Ramos (cell line): ENCODE results near the gene ARIH1.
"Not testable (repeated sequence)": the region's sequence is repeated elsewhere in the genome, so short reads cannot be mapped to it uniquely, and the experiment has no call there.

Experiments
- in situ Hi-C: fragments of 300-500 bp; cut with MboI; formaldehyde crosslinking; loops from one replicate; pipeline ENCODE4 v1.14.3; 2022; ENCODE audit warnings: low sequenced_read_pairs; ENCODE audit not compliant: unreplicated experiment

ARIH1 gene

DNA sequence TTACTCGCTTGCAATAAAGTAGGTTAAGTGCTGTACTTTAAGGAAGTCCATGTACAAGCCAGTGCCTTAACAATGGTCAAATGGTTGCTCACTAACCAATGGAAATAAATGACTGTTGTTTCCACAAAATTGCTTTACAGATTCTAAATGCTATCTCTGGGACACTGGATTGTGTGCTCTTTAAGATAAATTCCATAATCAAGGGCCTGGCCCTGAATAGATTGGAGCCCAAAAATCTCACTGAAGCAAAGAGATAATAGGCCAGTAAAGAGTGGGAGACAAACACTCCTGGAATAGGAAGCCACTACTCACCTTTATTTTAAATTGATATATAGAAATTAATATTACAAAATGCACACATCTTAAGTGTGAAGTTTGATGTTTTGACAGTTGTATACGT is 118.0 kb downstream of the ARIH1 start:
- in situ Hi-C loops = no loop called here

DNA sequence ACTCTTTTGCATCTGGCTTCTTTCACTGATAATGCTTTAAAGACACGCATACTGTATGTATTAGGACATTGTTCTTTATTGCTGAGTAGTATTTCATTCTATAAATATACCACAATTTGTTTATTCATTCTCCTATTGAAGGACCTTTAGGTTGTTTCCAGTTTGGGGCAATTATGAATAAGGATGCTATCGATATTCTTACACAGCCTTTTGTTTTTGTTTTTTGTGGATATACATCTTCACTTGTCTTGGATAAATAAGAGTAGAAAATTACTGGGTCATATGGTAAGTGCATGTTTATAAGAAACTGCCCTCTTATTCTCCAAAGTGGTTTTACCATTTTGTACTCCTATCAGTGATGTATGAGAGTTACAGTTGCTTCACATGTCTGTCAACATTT is 118.5 kb downstream of the ARIH1 start:
- in situ Hi-C loops = no loop called here

DNA sequence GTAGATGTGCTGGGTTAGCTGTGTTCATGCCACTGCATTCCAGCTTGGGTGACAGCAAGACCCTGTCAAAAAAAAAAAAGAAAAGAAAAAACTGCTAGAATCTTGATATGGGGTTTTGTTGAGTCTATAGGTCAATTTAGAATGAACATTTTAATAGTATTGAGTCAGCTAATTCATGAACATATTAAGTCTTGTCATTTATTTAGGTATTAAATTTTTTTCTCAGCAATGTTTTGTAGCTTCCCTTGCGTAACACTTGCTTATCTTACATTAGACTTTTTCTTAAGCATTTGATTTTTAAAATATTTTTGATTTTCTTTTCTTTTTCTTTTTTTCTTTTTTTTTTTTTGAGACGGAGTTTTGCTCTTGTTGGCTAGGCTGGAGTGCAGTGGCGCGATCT is 119.7 kb downstream of the ARIH1 start:
- in situ Hi-C loops = no loop called here

DNA sequence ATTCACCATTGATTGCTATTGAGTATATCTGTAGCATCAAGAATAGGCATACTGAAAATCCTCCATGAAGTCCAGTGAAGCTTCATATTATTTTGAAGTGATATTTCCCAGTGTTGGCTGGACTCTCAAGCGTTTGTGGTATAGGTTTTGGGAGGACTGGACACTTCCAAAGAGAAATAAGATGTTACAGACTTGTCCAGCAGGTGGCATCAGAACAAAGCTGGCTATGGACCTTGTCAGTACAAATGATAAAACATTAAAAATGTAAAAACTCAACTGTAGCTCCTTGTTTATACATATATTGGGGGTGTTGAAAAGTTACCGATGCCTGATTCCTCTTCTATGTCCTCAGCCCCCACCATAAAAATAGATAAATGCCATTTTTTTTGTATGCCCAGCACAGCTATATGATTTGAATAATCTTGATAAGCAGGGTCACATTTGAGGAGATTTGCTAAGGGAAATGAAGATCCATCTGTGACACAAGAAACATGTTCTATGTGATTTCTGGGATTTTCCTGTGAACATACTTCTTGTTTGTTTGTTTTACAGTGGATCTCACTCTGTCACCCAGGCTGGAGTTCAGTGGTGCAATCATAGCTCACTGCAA is 125.8 kb downstream of the ARIH1 start:
- in situ Hi-C loops = no loop called here

DNA sequence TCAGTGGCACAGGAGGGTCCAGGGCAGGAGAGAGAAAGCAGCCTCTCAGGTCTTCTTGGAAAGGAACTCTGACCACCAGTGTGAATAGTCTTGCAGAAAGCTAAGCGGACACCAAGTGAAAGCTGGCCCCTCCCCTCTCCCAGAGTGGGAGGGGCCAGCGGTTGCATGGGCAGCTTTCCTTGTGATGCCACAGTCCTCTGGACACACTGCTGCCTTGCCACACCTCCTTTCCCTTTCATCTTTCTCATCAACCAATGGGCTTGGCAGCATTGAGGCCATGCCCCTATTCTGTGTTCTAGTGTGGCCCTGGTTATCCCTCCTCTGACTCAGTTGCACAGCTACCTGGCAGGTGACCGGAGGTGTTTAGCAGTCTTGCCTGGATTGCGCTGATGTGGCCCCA is 130.7 kb downstream of the ARIH1 start:
- in situ Hi-C loops = no loop called here

DNA sequence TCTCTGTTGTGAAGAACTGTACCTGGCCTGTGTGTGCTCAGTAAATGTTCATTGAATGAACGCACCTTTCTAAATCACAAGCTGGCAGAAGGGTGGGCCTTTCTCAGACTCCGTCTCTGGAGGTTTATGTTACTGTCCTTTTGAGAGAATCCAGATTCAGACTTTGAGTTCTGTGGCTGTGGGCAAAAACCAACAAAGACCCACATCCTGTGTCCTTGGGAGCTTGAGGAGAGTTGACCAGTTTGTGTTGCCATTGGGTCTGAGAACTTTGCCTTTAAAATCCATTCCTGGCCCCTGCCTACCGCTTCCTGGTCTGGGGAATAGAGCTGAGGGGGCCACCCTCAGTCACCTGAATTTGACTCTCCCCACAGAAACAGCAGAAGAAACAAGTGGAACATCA is 134.0 kb downstream of the ARIH1 start:
- in situ Hi-C loops = not testable (repeated sequence)

DNA sequence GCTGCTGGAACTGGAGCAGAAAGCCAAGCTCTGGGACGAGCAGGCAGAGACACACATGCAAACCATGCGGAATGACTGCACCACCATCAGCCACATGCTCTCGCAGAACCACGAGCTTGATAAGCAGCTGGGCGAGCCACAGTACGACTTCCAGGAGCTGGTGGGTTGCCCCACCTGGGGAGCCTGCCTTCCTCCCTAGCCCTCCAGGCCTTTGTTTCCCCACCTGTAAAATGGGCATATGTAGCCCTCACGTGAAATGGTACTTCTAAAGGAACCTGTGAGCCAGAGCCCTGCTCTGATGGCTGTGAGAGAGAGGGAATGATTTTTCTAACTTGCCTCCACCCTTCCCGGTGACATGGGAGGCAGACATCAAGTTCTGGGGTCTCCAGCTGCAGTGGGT is 135.7 kb downstream of the ARIH1 start:
- in situ Hi-C loops = no loop called here

DNA sequence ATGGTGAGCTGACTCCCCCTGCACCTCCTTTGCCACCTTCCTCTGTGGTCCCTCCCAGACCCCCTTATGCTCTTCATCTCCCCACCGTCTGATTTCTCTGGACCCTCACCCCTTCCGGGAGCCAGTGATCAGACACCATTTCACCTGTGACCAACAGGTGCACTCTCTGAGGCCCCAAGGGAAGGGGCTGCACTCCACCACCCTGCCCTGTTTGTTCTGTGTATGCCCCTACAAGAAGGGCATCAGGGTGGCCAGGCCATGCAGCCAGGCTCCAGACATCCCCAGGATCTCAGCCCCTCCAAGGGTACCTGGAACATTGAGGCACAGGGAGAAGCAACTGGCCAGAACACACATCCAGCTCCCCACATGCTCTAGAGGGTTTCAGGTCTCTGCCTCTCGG is 138.2 kb downstream of the ARIH1 start:
- in situ Hi-C loops = not testable (repeated sequence)

DNA sequence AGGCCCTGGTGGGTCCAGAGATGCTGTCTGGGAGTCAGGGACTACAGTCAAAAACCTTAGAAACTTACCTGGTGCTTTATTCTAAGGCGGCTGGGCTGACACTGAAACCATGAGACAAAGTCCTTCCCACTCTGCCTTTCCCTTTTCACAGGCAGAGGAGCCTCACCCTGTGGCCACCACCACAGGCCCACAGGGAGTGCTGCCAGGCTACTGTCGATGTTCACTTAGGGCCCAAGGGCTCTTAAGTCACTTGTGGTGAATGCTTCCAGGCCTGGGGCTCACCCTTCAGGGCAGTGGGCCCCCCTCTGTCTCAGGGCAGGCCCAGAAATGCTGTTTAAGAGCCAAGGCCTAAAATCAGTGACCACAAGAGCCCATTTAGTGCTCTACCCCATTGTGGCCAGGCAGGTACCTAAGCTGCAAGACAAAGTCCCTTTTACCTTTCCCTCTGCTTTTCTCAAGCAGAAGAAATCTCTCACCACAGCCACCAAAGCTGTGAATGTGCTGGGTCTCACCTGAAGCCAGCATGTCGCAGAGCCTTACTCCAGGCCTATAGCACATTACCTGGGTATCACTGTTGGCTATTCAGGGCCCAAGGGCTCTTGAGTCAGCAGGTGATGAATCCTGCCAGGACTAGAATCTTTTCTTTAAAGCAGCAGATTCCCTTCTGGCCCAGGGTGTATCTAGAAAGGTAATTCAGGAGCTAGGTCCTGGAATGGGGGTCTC is 140.8 kb downstream of the ARIH1 start:
- in situ Hi-C loops = no loop called here

DNA sequence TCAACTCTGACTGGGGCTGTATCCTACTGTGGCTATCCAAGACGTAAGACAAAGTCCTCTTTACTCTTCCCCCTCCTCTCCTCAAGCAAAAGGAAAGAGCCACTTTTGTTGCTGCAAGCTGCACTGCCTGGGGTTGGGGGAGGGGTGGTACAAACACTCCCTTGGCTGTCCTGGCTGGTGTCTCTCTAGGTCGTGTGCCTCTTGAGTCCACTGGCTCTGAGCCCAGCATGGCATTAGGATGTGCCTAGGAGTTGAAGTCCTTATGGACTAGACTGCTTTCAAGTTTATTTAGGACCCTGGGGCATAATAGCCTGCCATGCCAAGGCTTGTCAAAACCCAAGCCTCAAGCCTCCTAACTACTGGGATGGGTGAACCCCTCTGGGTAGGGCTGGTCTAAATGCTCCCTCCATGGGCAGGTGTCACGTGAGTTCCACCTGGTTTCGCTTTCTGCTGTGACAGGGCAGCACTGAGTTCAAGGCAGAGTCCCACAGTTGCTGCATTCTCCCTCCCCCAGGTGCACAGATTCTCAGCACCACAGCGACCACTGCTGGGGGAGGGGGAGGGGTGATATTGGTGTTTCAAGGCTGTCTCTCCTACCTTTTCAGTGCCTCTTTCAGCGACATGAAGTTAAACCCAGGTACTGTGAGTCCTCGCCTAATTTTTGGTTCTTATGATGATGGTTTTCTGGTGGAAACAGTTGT is 141.6 kb downstream of the ARIH1 start:
- in situ Hi-C loops = not testable (repeated sequence)

DNA sequence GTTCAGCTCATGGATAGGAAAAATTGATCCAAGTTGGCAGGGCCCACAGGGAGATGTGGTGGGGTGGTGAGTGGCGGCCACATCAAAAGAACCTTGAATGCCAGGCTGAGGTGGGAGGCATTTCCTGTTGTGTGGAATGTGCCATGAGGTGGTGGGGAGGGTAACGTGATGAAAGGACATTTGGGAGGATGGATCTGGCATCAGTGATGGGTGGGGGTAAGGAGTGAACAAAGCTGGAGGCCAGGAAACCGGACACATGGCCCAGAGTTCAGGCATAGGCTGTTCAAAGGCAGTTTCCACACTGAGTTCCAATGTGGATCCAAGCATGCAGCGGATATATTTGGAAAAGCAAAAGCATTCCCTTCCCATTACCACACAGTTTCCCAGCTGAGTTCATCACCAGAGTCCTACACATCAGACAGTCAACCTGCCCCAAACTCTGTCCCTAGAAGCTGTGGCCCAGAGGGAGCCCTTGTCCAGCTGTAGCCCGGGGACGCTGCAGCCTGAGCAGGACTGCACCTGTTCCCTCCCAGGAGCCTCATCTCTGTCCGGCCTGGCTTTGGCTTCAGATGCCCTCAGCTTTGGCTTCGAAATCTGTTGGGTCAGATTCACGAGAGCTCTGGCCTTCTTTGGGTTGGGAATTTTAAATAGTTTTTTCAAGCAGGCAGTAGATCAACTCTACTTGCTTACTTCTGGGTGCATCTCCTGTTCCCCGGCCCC is 142.5 kb downstream of the ARIH1 start:
- in situ Hi-C loops = no loop called here

DNA sequence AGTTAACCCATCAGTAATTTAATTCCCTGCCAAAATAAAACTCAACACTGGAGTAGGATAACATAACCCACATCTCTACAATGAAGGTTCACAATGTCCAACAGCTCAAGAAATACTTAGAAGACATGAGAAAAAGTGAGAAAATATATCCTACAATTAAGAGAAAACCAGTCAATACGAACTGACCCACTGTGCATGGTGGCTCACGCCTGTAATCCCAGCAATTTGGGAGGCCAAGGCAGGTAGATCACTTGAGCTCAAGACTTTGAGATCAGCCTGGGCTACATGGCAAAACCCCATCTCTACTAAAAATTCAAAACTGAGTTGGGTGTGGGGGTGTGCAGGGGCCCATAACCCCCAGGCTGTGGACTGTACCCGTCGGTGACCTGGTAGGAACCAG is 149.7 kb downstream of the ARIH1 start:
- in situ Hi-C loops = loop anchor here (10.0 kb wide), 1 partner anchor 71 kb away; no protein-coding TSS in a partner anchor

DNA sequence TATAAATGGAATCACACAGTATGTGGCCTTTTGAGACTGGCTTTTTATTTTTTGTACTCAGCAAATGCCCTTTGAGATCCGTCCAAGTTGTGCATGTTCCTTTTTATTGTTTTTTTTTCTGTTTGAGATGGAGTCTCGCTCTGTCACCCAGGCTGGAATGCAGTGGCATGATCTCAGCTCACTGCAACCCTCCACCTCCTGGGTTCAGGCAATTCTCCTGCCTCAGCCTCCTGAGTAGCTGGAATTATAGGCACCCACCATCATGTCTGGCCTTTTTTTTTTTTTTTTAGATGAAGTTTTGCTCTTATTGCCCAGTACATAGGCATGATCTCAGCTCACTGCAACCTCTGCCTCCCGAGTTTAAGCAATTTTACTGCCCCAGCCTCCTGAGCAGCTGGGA is 152.0 kb downstream of the ARIH1 start:
- in situ Hi-C loops = loop anchor here (10.0 kb wide), 1 partner anchor 69 kb away; no protein-coding TSS in a partner anchor

DNA sequence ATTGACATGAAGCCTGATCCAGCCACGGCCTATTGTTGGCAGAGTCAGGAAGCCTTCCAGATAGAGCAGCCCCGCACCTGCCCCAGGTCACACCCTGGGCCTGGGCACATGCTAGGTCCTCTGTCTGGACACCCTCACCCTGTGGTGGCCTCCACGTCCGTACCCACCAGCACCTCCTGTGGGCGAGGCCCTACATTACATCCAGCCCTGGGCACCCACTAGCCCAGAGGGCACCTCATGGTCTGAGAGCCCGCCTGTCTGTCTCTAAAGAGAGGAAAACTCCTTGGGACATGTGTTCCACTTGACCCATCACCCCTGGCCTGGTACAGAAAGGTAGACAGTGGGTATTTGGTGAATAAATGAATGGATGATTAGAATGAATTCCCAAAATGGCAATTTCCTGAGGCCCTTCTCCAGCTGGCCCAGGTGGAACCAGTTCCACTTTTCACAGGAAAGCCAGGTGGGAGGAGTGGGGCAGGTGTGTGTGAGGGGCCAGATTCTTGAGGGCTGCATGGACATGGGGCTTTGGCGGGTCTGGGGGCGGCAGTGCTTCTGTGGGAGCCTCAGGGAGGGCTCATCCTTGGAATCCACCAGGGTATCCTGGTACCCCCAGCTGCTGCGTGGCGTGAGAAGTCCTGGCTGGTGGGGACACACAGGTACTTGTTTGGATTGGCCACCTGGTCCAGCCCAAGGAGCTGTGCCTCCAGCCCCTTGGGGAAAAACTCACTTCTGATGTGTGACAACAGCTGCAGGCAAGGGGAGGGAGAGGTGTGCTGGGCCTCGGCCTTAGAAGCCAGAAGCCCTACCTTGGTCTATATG is 154.3 kb downstream of the ARIH1 start:
- in situ Hi-C loops = loop anchor here (10.0 kb wide), 1 partner anchor 66 kb away; no protein-coding TSS in a partner anchor

DNA sequence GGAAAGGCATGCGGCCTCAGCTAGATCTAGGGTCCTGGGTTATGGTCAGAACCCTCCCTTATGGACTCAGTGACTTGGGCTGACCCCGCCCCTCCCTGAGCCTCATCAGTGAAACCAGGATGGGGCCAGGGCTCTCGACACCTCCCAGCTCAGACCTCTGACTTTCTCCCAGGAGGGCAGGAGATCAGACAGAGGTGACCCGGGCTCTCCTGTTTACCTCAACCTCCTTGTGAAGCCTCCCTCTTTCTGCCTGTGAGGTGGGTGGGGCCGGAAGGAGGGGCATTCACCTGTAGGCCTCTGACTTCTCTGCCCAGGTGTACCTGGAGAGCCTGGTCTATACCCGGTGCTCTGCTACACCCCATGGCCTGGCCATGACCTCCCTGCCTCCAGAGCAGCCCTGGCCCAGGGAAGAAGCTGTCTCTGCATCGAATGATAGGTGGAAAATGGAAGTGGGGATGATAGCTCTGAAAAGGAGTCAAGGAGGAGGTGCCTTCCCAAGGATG is 155.0 kb downstream of the ARIH1 start:
- in situ Hi-C loops = loop anchor here (10.0 kb wide), 1 partner anchor 66 kb away; no protein-coding TSS in a partner anchor

DNA sequence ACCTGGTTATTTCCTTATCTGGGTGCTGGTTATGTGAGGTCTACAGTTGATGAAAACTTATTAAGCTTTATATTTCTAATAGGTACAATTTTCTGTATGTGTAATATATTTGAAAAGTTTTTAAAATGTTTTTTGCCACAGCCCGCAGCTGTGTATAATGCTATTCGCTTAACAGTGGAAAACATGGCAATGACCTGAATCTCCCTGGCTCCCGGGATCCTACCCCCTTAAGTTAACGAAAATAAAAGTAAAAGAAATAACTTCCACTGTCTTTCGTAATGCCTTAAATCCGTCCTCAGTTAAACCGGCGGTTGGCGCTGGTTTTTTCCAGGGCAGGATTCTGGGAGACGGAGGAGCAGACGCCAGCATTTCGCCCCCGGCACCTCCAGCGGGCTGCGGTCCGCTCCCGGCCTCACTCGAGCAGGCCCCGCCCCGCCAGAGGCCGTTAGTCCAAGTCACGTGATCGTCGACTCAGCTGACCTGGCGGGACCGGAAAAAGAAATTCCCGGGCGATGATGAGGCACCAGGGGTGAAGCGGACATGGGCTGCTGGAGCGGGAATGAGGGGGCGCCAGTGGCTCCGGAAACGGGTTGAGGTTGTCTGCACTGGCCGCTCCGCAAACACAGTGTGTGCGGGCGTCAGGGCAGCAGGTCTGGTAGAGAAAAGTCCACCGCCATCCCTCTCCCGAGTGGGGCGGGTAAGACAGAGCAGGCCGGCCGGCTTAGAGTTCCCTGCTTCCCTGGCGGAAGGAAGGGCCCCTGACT is 162.6 kb downstream of the ARIH1 start:
- in situ Hi-C loops = not testable (repeated sequence)

DNA sequence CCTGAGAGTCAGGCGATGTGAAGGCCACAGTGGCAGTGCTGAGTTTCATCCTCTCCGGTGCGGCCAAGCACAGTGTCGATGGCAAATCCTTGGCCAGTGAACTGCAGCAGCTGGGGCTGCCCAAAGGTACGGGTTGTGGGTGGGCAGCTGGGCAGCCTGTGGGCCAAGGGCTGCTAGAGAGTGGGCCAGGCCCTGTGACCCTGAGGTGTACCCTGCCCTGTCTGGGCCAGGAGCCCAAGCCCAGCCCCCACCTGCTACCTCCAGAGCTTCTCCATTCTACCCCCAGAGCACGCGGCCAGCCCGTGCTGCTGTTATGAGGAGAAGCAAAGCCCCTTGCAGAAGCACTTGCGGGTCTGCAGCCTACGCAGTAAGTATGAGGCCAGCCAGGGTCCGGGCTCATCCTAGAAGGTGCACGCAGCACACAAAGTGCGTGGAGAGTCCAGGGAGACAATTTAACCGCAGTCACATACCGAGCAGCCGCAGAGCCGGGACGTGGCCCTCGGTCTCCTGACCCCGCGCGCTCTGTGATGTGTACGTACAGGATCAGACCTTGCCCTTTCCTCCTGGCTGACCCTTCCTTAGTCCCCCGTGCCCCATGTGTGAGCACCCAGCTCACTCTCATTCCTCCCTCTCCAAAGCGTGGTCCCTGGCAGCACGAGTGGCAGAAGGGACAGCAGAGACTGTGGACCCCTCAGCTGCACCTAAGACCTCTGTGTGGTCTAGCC is 165.8 kb downstream of the ARIH1 start:
- in situ Hi-C loops = not testable (repeated sequence)

DNA sequence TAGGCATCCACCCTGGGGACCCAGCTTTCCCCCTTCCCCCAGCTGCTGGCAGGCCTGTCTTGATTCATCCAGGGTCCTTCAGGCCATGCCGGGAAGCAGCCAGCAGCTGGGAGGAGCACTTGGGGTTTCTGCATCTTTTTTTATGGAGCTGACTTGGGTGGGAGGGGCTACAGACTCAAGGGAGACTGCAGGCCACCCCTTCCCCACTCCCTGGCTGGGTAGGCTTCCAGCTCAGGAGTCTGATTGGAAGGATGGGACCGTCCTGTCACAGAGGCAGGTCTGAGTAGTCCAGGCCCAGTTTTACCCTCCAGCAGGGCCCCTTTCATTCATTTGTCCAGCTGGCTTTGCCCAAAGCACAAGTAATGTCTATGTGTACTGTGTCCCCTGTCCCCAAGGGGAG is 168.1 kb downstream of the ARIH1 start:
- in situ Hi-C loops = not testable (repeated sequence)
